HFFc6 (cell line): Measurements from ENCODE around the gene CST4. TPM values are rescaled to one million over a fixed set of nuclear protein-coding genes. Genes with fewer than 3 reads are reported as not detected.

Source experiments
- DNase-seq: peaks from one replicate; pipeline ENCODE4 v3.0.0-alpha.2; 2018
- H3K27ac Mint-ChIP-seq: 2 replicates; pipeline ENCODE4 v1.8.0; 2020; ENCODE audit warnings: mild to moderate bottlenecking, mixed read lengths
- H3K27me3 Mint-ChIP-seq: 2 replicates; pipeline ENCODE4 v1.8.0; 2021; ENCODE audit warnings: mild to moderate bottlenecking, moderate library complexity, mixed read lengths; ENCODE audit not compliant: insufficient read depth
- H3K36me3 Mint-ChIP-seq: 2 replicates; pipeline ENCODE4 v1.8.0; 2021; ENCODE audit warnings: low read depth, mixed read lengths
- H3K4me1 Mint-ChIP-seq: 2 replicates; pipeline ENCODE4 v1.8.0; 2020; ENCODE audit warnings: low read depth, mixed read lengths
- H3K4me3 Mint-ChIP-seq: 2 replicates; pipeline ENCODE4 v1.8.0; 2020; ENCODE audit warnings: mild to moderate bottlenecking, moderate library complexity, mixed read lengths
- H3K9me3 Mint-ChIP-seq: 2 replicates; pipeline ENCODE4 v1.8.0; 2020; ENCODE audit warnings: mild to moderate bottlenecking, mixed read lengths
- CTCF ChIP-seq: fragments of 200-600 bp; sonication (generic); IDR thresholded peaks from 2 replicates; pipeline ENCODE4 v1.5.0; 2021; ENCODE audit warnings: antibody characterized with exemption, mild to moderate bottlenecking
- total RNA-seq, 6 experiments: library from RNA; stranded (reverse); fragmentation: NEBNext Ultra II Directional; extraction: Animal tissue kit (Norgen Biotek cat#: 25700); gene quantifications; 2 replicates in 1 of 6; 3 replicates in 5 of 6; pipeline ENCODE4 v1.2.3, GENCODE V29; 2021

Gene CST4
- total RNA-seq, 6 experiments from 2014 or later = not detected

DNA sequence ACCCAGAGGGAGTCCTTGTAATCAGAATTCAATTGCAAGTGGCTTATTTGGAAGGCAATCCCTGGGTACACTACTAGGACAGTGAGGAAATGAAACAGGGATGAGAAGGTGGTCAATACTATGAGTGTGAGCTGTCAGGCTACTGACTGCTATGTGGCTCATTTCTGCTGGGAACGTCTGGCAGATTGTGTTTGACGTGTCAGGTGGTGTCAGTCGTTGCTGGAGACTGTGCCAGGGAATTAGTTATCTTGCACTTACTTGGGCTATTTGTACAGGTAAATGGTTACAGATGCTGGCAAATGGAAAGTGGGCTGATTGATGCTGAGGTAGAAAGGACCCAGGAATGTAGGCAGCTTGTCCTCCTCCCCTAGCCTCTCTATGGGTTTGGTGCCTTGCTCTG is 17.4 kb downstream of the CST4 start:
- H3K36me3 Mint-ChIP-seq = no peaks in the 10 kb centered on the region
- H3K27ac Mint-ChIP-seq = no peak overlapping the region
- H3K4me1 Mint-ChIP-seq = no peaks in the 10 kb centered on the region
- no peaks in the 10 kb centered on the region for H3K9me3 Mint-ChIP-seq
- H3K27me3 Mint-ChIP-seq = peaks cover 7% of the 10 kb centered on the region
- no peak overlapping the region for H3K4me3 Mint-ChIP-seq
- no peak for TF ChIP-seq CTCF
- DNase-seq = no peak

DNA sequence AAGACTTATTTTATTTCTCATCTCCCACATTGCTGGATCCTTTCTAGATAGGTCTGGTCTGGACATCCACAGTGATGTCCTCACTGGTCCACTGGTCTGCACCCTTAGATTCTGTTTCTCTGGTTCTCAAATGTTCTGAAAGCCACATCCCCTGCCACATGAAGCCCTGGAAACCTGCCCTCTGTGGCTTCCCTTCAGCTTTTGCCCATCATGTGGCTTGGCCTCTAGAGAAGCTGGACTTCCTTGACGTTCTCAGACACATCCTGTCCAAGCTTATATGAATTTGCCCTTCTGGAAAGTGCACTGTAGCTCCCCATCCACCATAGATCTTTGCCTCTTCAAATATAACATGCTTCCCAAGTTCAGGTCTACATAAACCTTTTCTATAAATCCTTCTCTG is 18.5 kb downstream of the CST4 start:
- Mint-ChIP-seq H3K4me3 (no peak overlapping the region), H3K36me3 (no peaks in the 10 kb centered on the region), H3K4me1 (no peaks in the 10 kb centered on the region), H3K9me3 (no peaks in the 10 kb centered on the region), H3K27ac (no peak overlapping the region), H3K27me3 (peaks cover 5% of the 10 kb centered on the region)
- TF ChIP-seq CTCF = no peak
- no peak for DNase-seq

DNA sequence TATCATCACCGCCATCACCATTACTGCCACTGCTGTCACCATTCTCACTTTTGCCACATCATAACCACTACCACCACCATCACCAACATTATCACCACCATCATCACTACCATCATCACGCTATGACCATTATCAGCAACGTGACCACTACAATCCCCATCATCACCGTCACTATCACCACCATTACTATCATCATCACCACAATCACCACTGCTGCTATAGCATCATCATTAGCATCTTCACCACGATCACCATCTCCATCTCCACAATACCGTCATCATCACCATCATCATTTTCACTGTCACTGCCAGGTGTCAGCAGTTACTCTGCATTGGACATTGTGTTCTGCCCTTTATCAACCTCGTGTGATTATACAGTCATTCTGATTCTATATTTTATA is 19.0 kb downstream of the CST4 start:
- no peaks in the 10 kb centered on the region for H3K36me3 Mint-ChIP-seq
- H3K4me3 Mint-ChIP-seq = no peak overlapping the region
- no peaks in the 10 kb centered on the region for H3K9me3 Mint-ChIP-seq
- no peak overlapping the region for H3K27ac Mint-ChIP-seq
- H3K27me3 Mint-ChIP-seq = peaks cover 5% of the 10 kb centered on the region
- no peak for TF ChIP-seq CTCF
- no peak for DNase-seq
- H3K4me1 Mint-ChIP-seq = no peaks in the 10 kb centered on the region

DNA sequence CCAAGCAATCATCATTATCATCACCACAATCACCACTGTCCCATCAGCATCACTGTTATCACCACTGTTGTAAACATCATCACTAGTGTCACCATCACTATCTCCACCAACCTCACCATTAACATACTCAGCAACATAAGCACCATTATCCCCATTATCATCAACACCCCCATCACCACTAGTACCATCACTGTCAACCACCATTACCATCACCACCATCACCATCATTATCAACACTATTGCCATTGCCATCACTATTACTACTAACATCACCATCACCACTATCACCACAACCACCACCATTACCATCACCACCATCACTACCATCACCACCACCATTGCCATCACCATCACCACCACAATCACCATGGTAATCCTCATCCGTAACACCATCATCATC is 19.5 kb downstream of the CST4 start:
- H3K4me1 Mint-ChIP-seq = no peaks in the 10 kb centered on the region

GRCh38 chr20:23668477-23668951 is 20.3 kb downstream of the CST4 start:
- Mint-ChIP-seq H3K36me3 (no peaks in the 10 kb centered on the region), H3K27ac (no peak overlapping the region), H3K27me3 (peaks cover 10% of the 10 kb centered on the region), H3K4me1 (no peaks in the 10 kb centered on the region), H3K4me3 (no peak overlapping the region), H3K9me3 (no peaks in the 10 kb centered on the region)
- peak; percentile 92 for TF ChIP-seq CTCF
- DNase-seq = peak; percentile 49

More for the DNA sequence above, 19.5 kb downstream of the CST4 start:
- Mint-ChIP-seq H3K27ac (no peak overlapping the region), H3K9me3 (no peaks in the 10 kb centered on the region), H3K36me3 (no peaks in the 10 kb centered on the region), H3K4me3 (no peak overlapping the region), H3K27me3 (peaks cover 6% of the 10 kb centered on the region)
- no peak for TF ChIP-seq CTCF
- no peak for DNase-seq

DNA sequence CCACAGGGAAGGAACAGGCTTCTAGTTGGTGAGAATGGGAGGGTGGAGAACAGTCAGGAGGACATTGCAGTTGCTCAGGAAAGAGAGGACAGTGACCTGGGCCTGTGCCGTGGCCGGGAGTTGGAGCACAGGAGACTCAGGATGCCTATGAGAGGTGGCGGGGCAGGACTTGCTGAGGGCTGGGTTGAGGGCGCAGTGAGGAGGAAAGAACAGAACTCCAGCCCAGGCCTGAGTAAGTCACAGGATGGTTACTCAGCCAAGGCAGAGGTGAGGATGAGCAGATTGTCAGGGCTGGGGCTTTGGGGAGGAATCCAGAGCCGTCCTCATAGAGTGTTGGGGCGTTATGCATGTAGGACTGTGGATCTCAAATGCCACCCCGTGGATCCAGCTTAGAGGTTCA is 21.2 kb downstream of the CST4 start:
- no peak overlapping the region for H3K27ac Mint-ChIP-seq
- H3K36me3 Mint-ChIP-seq = no peaks in the 10 kb centered on the region
- no peaks in the 10 kb centered on the region for H3K9me3 Mint-ChIP-seq
- no peak for DNase-seq
- no peaks in the 10 kb centered on the region for H3K4me1 Mint-ChIP-seq
- no peak for TF ChIP-seq CTCF
- H3K4me3 Mint-ChIP-seq = no peak overlapping the region
- H3K27me3 Mint-ChIP-seq = peaks cover 4% of the 10 kb centered on the region
